Stimulated activated CD8-positive, alpha-beta memory T cell treated with anti-CD3 and anti-CD28 coated beads, Interleukin-15, amount 100 ng/mL, for 1 hour (primary cell): Measurements from ENCODE around the gene ARHGAP12.

Experiments used
- DNase-seq: peaks from one replicate; pipeline ENCODE4 v3.0.0-alpha.2; 2020; ENCODE audit warnings: low read depth

Gene ARHGAP12

DNA sequence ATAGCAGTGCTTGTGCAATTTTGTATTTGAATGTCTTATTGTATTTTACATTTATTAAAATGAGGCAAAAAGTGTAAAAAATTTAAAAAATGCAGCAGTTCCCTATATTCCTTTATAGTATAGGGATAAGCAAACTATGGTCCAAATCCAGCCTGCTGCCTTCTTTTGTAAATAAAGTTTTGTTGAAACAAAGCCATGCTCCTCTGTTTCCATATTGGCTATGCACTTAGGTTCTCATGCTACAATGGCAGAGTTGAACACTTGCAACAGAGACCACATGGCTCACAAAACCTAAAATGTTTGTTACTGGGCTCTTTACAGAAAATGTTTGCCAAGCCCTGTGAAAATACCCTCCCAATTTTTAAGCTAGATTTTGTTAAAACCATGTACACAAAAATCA, 50.1 kb downstream of the ARHGAP12 start:
- no peak for DNase-seq

DNA sequence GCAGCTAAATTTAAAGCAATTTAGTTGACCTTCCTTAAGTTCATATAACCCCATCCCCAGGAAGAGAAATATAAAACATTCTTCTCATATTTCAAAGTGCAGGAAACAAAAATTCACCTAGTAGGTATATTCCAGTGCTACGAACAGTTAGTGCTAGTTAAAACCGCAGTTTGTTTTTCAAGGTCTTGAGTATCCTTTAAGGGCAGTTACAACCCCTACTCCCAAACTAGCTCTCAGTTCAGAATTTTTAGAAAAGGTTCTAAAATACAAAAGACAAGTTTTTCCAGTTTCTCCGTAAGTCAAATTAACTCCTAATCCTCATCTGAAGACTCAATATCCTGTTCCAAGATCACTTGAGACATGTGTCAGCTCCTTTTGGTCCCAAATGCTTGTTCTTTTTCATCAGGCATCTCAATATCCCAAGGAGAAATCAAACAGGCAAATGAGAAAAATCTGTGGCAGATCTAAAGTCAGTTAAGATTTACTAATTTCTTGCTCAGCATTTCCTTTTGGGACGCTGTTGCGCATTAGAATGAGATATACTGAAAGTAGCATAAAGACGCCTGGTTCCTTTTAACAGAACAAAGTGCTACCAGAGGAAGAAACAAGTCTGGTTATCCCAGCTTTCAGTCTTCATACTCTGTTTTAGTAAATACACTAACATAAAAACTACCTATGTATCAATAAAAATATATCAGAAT, 51.8 kb downstream of the ARHGAP12 start:
- DNase-seq = no peak

DNA sequence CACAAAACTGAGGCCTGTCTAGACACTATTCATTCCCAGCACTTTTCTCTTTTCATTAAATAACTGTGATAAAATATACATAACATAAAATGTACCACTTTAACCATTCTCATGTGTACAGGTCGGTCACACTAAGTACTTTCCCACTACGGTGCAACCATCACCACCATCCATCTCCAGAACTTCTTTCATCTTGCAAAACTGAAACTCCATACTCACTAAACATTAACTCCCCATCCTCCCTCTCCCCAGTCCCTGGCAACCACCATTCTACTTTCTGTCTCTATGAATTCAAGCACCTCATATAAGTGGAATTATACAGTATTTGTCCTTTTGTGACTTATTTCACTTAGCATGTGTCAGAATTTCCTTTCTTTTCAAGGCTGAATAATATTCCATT, 53.0 kb downstream of the ARHGAP12 start:
- DNase-seq = no peak

DNA sequence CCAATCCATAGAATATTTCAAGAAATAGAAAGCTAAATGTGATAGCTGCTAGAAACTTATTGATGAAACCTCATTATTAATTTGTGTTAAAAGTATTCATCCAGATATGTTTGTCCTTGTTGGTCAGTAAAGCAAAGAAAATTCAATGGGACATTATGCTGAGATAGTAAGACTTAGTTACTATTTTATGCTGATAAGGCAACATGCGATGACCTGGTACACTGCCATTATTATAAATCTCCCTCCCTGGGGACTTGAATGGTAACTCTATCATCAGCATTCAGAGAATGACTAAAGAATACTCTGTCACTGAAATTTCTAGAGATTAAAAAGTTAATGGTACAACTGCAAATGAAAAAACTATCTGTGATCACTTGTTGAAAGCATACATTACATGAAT, 54.9 kb downstream of the ARHGAP12 start:
- no peak for DNase-seq

DNA sequence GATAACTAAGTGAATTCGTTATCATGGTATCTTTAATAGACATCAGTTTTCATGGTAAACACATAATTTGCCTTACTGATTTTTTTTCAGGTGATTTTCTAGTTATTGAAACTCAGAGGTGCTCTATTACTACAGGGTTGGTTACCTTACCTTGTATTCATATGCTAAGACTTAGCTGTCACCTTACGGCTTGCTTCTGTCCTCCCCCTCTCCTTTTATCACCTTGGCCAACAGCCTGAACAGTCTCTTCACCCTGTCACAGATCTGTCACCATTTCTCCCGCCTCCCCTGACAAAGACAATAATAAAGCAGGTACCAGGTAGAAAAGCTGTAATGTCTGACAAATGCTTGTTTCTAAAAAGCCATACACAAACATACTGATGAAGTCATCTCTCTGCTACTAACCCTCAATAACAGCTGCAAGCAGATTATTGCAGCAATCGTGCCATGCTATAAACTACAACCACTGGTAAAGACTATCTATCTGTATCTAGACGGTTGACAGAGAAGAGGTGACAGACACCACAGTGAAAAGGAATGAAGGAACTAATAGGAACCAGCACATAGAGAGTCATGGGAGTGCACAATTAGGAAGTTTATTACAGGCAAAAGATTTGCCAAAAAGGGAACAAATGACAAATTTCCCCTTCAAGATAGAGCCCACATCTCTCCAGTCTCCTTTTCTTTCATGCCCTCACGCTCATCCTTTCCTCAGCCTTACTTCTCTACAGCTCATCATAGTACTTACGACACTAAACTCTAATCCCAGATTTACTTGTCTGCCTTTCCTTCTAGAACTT, 57.2 kb downstream of the ARHGAP12 start:
- DNase-seq = no peak

DNA sequence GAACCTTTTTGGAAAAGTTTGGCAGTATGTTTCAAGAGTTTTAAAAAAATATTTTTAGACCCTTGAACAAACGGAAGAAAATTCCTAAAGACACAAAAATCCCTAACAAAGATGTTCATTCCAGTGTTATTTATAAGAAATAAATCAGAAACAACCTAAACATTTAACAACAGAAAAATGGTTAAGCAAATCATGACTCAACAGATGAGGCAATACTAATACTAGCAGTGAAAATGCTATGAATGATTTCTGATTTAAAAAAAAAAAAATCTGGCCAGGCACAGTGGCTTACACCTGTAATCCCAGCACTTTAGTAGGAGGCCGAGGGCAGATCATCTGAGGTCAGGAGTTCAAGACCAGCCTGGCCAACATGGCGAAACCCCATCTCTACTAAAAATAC, 61.0 kb downstream of the ARHGAP12 start:
- no peak for DNase-seq

DNA sequence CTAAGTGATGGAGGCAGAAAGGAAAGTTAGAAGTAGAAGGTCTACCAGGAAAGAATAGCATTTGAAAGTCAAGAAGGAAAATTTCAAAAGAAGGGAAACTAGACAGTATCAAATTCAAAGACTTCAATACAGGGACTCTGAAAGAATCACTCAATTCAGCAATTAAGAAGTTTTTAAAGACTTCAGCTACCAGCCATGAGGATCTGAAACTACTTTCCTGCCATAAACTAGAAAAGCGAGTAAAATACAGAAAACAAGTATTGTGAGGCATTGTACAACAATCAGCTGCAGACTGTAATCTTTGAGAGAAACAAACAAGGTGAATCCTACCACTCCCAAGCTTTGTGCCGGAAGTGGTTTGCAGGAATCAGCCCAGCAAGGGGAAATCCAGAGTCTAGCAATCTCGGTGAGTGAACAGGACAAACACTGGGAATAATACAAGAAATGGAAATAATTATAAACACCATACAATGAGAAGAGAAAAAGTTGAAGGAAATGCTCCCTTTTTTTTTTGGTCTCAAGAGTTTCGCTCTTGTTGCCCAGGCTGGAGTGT, 62.4 kb downstream of the ARHGAP12 start:
- DNase-seq = no peak

DNA sequence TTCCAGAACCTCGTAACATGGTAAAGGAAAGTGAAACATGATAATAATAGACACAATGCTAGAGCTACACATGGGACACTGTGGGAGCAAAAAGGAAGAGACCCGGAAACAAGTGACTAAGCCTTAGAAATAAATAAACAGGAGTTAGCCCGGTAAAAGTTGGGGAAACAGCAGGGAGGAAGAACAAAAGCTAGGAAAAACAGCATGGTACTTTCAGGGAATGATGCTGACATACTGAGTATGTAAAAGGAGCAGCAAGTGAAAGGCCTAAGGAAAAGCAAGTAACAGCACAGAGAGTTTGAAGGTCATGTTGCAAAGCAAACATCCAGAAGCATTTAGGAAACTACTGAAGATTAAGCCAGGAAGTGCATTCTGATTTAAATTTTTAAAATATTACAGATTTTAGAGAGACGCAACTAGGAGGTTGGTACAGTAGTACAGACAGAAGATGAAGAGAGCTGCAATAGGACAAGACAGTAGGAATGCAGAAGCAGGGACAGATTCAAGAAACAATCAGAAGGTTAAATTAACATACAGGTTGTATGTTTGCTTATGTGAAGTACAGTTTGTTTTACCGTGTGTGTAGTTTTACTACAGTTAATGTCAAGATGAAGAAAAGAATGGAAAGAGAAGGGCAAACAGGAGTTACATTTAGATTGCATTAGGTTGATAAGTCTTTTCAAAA, 63.7 kb downstream of the ARHGAP12 start:
- no peak for DNase-seq

DNA sequence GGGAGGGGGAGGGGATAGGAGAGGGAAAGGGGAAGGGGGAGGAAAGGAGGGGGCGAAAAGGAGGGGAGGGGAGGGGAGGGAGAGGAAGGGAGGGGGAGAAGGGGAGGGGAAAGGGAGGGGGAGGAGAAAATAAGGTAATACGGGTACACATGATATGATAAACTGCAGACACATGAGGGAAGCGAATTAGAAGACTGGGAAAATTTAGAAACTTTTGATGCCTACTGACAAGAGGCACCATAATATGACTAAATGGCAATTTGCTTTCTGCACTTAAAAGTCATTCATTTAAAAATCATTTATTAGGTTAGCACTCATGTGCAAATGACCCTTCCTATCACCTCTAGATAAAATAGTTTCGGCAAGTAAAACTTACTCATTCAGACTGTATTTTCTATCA, 73.6 kb downstream of the ARHGAP12 start:
- no peak for DNase-seq

DNA sequence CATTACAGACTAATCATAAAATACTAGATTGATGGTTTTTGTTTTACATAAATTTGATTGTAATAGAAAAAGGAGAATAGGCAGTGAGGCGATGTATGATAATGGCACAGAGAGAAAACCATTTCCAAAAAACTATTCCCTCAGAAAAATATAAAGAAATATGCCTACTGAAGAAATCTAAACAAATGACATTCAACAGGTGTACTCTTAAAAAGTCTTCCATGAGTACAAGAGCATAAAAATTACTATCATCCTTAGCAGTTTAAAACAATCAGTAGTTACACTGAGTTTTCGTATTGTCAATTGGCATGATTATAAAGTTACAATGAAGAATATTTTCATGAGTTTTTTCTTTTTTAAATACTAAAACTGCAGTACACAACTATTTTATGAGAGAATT, 75.0 kb downstream of the ARHGAP12 start:
- DNase-seq = no peak

DNA sequence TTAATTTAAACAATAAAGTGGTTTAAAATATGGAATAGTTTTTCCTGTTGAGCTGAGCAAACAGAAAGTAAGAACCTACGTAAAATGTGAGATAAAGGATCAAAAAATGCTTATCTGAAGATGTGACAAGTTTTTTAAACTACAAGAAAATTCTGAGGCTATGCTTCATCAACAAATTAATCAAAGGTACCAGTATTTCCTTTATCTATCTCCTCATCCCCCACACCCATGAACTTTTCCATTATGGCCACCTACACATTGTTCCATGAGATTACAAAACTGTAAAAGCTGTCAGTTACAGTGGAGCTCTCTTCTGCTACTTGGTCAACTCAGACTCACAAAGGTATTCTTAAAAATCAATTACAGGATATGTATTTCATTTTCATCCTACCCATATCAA, 77.4 kb downstream of the ARHGAP12 start:
- DNase-seq = no peak

DNA sequence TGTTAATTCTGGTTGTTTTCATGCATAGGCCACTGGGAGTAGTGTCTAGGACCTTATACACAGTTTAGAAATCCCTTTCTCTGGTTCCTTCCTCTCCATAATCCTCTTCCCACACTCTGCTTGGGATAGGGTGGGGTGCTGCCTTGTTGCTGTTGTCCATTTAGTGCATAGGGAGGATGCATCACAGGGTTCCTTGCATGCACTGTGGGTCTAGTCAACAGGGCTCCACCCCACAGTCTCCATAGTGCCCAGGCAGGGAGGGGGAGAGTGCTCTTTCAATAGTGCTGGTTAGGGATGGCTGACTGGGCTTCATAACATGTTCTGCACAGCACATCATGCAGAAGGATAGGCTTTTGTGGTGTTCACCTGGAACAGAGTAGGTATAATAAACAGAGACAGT, 81.1 kb downstream of the ARHGAP12 start:
- no peak for DNase-seq

DNA sequence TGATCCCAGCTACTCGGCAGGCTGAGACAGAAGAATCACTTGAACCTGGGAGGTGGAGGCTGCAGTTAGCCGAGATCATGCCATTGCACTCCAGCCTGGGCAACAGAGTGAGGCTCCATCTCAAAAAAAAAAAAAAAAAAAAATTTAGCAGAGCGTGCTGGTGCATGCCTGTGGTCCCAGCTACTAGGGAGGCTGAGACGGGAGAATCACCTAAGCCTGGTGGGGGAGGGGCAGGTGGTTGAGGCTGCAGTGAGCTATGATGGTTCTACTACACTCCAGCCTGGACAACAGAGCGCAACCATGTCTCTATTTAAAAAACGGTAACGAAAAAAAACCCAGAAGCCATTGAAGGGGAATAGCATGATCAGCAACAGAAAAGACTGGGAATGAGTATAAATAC, 89.9 kb downstream of the ARHGAP12 start:
- no peak for DNase-seq

DNA sequence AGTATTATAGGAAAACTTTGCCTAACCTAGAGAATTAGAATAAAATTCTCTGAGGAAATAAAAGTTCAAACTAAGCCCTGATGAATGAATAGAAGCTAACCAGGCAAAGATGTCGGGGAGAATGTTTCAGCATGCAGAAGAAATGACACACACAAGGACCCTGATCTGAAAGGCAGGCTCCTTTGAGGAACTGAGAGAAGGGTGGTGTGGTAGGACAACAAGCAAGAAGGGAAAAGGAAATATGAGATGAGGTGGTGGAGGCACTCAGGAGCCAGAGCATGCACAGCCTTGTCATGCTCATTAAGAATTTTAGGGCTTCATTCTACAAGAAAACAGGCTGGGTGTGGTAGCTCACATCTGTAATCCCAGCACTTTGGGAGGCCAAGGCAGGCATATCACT, 90.6 kb downstream of the ARHGAP12 start:
- no peak for DNase-seq

DNA sequence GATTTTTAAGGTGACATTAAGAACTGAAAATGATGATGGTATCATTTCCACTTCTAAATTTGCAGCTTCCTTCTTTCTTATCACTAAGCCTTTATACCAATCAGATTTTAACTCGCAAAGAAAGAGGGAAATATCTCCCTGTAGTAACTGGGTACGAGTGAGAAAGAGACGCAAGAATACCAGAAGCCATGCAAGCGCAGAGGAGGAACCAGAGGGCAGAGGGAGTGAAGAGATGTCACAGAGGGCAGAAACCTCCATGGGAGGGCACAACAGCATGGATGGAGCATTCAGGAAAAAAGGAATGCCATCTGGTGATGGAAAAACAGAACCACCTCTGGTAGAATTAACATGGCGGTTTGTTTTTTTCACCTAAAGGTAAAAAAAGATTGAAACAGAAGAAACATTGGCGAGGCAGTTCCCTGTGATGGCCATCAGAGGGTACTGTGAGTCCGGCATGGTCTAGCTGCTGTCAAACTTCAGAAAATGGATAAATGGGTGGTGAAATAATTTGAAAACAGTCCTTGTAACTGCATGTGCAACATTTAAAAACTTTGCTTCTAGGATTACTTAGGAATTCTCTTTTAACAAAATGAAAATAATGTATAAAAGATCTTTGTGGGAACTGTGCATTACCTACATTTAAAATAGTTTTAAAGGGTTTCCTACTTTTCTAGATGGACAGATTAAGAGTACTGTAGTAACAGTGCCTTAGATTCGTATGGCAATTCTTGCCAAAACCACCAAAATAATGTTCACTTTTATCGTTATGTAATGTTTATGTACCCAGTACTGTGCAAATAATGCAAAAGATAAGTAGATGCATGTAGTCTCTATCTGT, 91.8 kb downstream of the ARHGAP12 start:
- no peak for DNase-seq

DNA sequence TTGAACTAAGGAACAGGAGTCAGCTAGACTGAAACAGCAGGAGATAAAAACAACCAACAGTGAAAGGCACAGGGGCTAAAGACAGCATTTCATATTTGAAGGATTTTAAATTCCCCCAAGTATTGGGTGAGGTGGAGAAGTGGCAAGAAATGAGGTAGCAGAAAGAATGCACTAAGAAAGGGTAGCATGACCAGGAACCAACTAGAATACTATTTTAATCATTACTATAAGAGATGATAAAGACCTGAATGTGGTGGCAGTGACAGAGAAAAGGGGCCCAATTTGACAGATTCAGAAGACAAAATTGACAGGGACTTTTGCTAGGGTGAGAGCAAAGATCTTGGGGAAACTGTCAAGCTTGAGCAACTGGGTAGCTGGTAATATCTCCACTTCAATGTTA, 94.9 kb downstream of the ARHGAP12 start:
- no peak for DNase-seq

DNA sequence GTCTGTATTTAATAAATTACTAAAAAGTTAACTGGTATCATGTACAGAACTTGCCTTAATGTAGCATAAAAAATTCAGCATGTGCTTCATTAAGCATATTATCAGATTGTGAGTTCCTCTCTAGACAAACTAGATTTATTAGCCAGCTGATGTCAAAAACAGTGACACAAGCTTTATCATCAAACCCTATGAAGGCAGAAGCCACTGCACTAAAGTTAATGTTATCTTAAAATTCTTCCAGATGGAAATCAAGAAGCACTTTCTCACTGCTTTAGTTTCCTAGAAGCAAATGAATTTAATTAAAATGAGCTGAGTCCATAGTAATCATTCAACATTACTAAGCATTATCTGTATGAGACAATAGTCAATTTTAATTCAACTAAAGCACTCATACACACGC, 96.4 kb downstream of the ARHGAP12 start:
- DNase-seq = no peak

DNA sequence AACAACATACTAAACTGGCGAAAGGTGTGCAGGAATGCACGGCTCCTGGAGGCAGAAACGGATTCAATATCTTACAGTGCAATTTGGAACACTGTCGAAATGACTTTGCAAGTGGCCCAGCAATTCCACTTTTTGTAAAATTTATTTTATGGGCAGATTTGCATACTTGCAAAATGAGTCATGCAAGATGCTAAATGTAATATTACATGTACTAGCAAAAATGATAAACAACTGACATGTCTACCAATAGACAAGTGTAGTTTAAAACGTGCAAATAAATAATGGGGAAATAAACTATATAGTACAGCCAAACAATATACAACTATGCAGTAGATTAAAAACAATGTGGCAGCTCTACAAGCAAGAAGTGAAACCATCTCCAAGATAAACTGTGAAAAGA, 97.7 kb downstream of the ARHGAP12 start:
- no peak for DNase-seq

DNA sequence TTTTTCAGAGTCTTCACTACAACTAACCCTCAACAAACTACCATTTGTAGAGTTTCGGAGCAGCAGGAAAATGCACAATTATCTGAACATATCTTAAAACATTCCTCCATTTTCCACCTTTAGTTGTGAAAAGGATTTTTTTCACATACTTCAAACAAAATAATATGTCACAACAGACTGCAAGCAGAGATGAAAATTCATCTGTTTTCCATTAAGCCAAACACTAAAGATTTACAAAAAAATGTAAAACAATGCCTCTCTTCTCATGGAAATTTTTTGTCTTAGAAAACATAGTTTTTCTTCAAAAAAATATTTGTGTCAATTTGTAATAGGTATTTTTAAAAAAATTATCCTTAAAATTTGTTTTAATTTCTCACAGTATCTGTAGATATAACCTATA, 98.9 kb downstream of the ARHGAP12 start:
- no peak for DNase-seq

DNA sequence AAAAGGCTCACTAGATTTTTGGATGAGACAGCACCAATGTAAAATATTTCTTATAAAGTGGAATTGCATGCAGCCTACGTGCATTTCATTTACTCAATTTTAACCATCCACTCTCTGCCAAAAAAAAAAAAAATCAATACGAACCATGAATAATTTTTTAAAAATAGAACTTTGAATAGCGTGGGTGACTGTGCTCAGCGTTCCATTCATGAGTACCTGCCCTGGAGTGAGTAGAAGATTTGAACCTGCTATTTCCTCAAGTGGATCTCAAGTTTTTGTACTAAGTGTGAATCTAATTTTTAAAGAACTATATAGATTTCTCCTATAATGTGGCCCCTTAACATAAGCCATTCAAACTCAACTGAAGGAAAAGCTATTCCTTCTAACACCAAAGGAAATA, 105.3 kb downstream of the ARHGAP12 start:
- DNase-seq = no peak

DNA sequence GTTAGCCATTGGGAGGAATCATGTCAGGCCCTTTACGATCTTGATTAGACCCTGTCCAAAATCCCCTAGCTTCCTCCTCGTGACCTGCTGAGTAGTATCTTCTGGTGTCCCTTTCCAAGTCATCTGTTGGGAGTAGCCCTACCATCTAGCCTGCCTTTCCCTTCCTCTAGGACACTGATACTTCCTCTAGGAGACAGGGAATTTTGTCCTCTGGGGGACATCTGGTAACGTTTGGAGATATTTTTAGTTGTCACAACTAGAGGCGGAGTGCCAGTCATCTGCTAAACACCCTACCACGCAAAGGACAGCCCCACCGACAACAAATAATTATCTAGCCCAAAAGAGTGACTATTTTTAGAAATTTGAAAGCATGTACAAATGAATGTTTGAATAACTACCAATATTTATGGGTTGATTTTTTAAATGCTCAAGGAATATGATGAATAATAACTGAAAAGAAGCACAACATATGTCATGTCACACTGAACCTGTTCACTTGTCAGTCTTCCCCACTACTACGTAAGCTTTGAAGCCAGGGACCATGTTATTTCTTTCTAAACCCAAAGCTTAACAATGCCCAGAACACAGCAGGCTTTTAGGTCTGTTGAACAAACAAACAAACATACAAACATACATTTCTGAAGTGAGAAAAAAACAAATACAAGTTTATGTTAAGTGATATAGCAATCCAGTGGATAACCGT, 105.9 kb downstream of the ARHGAP12 start:
- no peak for DNase-seq
